COR-L47 (cell line): ENCODE data around the gene DCANP1.

Source experiments
- DNase-seq: peaks from one replicate; lab custom pipeline; 2025; lab: John Stamatoyannopoulos, UW

The DCANP1 gene

GRCh38 chr5:135441350-135441831, 5.8 kb downstream of the DCANP1 start:
- DNase-seq = no peak

- DNase-seq = no peak
Measured at GRCh38 chr5:135440916-135441315, 6.2 kb downstream of the DCANP1 start.

- no peak for DNase-seq
Measured at GRCh38 chr5:135439231-135440205, 7.6 kb downstream of the DCANP1 start.

DNA sequence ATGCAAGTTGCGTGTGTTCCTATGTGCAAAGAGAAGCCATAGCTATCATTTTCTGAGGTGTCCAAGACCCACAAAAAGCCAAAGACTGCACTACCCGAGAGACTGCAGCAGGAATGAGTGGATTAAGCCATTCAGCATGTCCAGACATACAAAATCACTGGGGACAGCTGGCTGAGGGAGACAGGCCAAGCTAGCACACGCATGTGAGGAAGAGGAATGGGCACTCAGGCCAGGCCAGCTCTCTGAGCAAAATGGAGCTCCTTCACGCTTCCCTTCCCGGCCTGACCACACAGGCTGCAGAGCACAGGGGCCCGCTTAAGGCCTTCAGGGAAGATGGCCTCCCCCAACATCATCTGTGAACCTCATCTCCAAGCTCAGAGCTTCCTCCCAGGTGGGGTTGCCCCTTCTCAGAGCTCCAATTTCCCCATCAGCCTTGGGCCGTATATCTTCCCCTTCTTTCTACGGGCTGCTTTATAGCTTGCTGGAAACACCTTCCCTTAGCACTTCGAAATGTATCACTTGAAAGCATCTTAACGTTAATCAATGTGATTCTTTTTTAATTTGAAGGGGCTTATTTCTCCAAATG, 8.4 kb downstream of the DCANP1 start:
- DNase-seq = no peak

DNA sequence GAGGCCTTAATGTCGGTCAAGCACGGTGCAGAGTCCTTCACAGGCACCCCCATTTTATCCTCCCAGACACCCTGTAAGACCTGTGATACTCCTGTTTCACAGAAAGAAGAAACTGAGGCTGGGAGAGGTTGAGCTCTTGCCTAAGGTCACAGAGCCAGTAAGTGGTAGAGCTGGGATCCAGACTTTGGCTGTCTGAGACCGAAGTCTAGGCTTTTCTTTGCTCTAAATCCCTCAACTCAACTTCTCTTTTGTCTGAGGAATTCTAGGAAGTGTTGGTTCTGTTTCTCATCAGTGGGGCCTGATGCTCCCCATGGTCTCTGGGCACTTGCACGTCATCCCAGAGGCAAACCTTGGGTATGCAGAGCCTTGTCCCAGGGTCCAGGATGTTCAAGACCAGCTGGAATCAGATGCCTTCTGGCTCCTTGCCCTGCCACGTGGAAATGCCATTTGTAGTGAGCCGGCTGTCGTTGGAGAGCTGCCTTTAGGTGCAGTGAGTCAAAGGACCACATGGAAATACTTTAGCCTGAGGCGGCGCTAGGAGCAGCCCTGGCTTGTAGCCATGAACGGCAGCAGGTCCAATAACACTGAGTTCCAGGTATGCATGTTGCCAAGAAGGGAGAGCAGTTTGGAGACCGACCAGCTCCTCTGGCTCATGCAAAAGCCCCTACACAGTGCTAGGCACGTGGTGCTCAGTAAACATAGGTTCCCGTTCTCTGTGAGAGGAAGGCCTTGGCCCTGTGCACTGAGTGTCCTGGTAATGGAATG, 9.2 kb downstream of the DCANP1 start:
- peak; percentile 52 for DNase-seq

GRCh38 chr5:135437422-135437795, 9.7 kb downstream of the DCANP1 start:
- no peak for DNase-seq

GRCh38 chr5:135436951-135437418, 10.2 kb downstream of the DCANP1 start:
- no peak for DNase-seq

DNA sequence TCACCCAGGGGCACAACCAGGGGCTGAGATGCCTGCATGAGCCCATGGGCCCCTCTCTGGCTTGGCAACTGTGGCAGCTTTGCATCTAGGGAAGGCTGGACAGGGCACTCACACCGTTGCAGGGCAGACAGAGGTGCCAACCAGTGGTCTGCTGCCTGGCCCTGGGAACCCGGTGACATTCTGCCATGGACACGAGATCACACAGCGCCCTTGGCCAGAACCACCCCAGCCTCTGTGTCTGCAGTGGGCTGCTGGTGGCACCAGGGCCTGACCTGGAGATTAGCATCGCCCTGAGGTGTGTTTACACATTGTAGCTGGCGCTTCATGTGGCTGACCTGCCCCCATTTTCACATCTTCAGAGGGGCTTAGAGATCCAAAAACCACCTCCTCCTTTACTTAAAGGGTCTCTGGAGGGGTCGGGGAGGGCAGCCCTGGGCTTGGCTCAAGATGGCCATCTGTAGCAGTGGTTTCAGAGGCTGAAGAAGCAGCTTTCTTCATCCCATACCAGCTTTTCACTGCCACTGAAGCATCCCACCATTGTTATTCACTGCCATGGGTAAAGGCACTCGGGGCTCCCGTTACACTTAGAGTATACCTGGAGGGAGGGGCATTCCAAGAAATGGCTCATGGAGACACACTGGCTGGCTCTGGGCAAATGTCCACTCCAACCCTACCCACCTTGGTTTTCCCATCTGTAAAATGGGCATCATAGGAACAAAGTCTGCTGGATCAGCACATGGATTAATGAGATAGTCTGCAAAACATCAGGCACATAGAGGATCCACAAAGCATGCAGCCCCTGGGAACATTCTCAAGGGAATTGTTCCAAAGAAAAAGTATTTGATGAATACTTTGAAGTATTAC, 11.4 kb downstream of the DCANP1 start:
- no peak for DNase-seq

DNA sequence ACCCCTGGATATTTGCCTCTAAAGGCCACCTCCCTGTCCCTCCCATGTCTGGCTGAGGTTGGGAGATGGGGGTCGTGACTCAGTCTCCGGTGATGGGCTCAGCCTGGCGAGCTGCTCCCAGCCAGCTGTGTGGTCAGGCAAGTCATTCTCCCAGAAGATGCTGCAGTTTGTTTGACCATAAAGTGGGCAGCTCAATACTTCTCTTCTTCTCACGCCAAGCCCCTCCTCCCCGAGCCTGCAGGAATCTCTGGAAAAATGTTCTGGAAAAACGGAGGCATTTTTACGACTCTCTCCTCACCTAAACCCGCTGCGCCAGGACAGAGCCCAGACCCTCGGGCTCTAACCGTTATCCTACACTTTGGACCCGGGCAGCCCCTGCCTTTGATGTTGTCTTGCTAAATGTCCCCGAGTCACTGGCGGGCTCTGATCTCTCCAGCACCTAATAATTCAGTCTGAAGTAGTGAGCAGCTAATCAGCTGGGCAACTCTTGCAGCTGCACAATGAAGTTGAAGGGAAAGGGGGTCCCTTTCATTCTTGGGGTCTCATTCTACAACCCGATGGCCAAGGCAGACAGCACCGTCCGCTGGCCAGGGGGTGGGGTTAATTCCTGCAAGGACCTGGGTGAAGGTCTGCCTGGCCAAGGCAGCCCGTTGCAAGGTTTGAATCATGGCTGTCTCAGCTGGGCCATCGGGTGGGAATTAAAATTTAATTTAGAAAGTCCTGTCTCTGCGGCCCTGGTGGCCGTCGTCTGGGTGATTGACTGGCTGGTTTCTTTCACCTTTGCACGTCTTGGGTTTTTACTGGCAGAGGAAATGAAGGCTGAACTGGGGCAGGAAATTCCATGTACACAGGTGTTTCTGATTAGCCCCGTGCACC, 12.3 kb downstream of the DCANP1 start:
- no peak for DNase-seq

DNA sequence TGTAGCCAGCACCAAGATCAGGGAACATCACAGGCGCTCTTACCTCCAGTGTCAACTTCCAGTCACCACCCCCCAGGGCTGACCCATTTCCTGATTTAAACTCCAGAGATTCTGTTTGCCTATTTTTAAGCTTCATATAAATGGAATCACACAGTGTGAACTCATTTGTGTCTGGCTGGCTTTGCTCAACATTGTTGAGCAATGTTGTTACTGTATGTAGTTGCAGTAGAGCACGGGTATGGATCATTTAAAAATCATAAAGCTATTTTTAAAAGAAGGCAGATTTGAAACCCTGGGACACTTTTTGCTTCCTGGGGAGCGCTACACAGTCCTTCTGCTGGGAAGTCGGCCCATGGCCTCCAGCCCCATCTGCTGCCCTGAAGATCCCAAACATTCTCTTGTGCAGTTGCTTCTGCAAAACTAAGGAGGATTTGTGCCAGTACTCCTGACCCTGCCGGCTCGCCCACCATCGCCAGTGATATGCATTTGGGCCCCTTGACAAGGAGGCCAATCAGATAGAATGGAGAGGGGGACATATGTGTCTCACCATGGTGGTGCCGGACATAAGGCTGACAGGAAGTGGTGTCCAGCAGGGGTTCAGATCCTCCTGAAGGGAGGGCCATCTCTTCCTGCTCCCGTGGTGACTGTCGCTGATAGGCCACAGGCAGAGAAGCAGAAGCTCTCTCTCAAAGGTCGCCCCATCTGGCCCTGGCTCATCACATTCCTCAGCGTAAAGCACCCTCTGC, 13.3 kb downstream of the DCANP1 start:
- no peak for DNase-seq

- no peak for DNase-seq
Measured at GRCh38 chr5:135432113-135432512, 15.0 kb downstream of the DCANP1 start.

GRCh38 chr5:135430135-135430437, 17.1 kb downstream of the DCANP1 start:
- DNase-seq = no peak

DNA sequence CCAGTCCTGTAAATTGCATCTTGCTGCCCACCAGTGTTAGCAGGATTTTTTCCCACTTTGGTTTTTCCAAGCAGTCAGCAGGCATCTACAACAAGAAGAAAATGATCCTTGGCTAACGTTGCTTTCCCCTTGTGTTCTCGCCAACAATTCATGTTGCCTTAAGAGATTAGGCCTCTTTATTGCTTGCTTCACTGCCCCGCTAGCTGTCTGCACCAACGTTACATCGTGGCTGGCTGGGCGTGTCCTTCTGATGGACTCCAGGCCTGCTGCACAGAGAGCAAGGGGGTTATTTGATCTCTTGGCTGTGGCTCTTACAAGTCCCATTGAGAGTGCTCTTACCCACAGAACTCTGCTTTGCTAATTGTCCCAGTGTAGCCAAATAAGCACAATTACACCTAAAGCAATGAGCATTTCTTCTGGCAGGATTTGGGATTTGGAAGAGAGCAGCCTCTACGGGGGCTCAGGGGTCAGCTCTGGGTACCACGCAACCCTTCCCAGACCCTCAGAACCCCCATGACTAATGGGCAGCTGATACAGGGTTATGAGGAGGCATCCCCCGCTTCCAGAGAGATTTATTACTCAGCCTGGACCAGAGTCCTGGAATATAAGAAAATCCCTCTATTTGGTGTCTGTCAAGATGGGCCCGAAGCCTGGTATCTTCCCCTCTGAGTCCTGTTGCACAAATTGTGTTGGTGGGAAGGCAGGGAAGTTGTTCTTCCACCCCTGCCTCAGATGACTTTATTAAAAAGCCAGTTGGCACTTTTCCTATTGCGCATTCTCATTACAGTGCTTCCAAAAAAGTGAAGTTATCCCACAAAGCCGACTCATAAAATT, 17.6 kb downstream of the DCANP1 start:
- DNase-seq = no peak

GRCh38 chr5:135428586-135428985, 18.6 kb downstream of the DCANP1 start:
- DNase-seq = no peak

DNA sequence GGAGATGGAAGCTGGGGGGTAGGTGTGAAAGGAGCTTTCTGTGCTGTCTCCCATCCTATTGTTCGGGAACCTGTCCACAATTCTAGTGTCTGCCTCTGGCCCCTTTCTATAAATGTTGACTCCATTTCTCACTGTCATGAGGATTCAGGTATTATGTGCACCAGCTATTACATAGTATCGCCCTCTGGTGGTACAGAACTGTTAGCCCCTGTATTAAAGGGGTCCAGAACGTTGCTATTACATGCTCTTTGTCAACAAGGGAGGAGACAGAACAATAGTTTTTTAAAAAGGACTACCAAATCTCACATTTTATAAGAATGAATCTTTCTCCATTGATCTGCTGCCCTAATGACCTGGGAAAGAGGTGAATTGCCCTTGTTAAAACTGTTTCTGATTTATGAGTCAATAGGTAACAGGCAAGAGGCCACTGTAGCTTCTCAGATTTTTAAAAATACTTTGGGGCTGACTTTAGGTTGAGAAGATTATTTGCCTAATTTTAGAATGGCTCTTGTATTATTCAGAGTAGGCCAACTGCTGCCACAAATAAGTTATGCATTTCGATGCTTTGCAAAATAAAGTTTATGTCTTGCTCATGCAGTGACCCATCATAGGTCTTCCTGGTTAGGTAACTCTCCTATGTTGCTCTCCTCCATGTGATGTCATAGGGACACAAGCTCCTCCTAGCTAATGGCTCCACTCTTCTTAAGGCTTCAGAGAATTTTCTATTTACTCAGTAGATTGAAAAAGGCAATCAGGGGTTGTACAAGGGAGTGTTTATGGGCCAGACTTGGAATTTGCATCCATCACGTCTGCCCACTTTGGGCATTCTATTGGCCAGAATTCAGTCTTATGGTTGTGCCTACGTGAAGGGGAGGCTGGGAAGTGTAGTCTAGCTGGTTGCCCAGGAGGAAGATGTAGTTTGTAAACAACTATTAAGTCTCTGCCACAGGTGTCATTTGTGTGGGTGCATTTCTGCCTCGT, 20.8 kb downstream of the DCANP1 start:
- peak; percentile 72 for DNase-seq

DNA sequence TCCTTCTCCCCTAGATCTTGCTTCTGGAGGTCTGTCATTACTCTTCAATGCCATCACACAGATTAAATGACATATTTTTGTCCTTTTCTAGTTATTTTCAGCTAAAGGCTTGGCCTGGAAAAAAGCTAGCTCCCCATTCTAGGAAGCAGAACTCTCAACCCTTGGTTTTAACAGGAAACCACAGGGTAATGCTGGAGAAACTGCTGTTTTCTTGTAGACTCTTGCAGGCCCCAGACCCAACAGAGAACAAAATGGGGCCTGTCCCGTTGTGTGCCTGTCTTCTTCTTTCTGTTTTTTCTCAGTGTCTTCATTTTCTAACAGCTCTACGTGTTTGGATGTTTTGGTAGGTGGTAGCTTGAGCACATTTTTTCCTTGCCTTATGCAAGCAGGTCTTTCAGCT, 21.5 kb downstream of the DCANP1 start:
- no peak for DNase-seq

DNA sequence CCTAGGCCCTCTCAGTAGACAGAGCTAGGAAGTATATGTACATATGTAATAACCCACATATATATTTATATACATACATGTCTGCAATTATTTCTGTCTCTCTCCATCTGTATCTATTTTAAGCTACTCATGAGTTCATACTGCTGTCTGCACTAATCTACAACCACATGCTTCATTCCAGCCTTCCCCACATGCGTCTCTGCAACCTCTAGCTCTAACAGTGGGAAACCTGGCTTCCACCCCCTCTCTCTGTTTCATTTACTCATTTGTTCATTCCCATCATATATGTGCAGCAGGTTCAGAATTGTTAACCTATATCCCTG, 23.3 kb downstream of the DCANP1 start:
- no peak for DNase-seq
